MM.1S (cell line): ENCODE results near the gene TOMM20L.

Experiments used
- DNase-seq: peaks from one replicate; pipeline ENCODE4 v3.0.0-alpha.2; 2015
- H2AFZ ChIP-seq: fragments of 300-600 bp; sonication (generic); 2 replicates; pipeline ENCODE4 v1.6.0; 2016; ENCODE audit warnings: antibody characterized with exemption, low read length
- H3F3A ChIP-seq: fragments of 300-600 bp; sonication (generic); 2 replicates; pipeline ENCODE4 v1.6.1; 2016; ENCODE audit warnings: mild to moderate bottlenecking, antibody characterized with exemption, low read length, moderate library complexity, mixed read lengths; ENCODE audit not compliant: insufficient read depth
- H3K27ac ChIP-seq: fragments of 300-600 bp; sonication (generic); 2 replicates; pipeline ENCODE4 v1.5.1; 2016; ENCODE audit warnings: mild to moderate bottlenecking, low read length
- H3K27me3 ChIP-seq: fragments of 300-600 bp; sonication (generic); replicated peaks from 2 replicates; pipeline ENCODE4 v1.6.0; 2016; ENCODE audit warnings: low read length; ENCODE audit not compliant: insufficient read depth
- H3K36me3 ChIP-seq: fragments of 300-600 bp; sonication (generic); replicated peaks from 2 replicates; pipeline ENCODE4 v1.6.1; 2016; ENCODE audit warnings: mild to moderate bottlenecking, low read length, mixed read lengths; ENCODE audit not compliant: insufficient read depth
- H3K4me1 ChIP-seq: fragments of 300-600 bp; sonication (generic); 2 replicates; pipeline ENCODE4 v1.6.1; 2016; ENCODE audit warnings: low read length, mixed read lengths
- H3K4me2 ChIP-seq: fragments of 300-600 bp; sonication (generic); 2 replicates; pipeline ENCODE4 v1.6.0; 2016; ENCODE audit warnings: low read depth, low read length
- H3K4me3 ChIP-seq: fragments of 300-600 bp; sonication (generic); 2 replicates; pipeline ENCODE4 v1.5.1; 2016; ENCODE audit warnings: low read length, mixed read lengths
- H3K79me2 ChIP-seq: fragments of 300-600 bp; sonication (generic); 2 replicates; pipeline ENCODE4 v1.6.1; 2016; ENCODE audit warnings: mixed run types, low read length, mixed read lengths
- H3K9ac ChIP-seq: fragments of 300-600 bp; sonication (generic); 2 replicates; pipeline ENCODE4 v1.6.1; 2016; ENCODE audit warnings: low read length, mixed read lengths
- H3K9me2 ChIP-seq: fragments of 300-600 bp; sonication (generic); replicated peaks from 2 replicates; pipeline ENCODE4 v1.6.1; 2016; ENCODE audit warnings: mild to moderate bottlenecking, low read length, mixed read lengths; ENCODE audit not compliant: insufficient read depth
- H3K9me3 ChIP-seq: fragments of 300-600 bp; sonication (generic); replicated peaks from 2 replicates; pipeline ENCODE4 v1.6.1; 2016; ENCODE audit warnings: mild to moderate bottlenecking, low read length, mixed read lengths; ENCODE audit not compliant: insufficient read depth
- H4K20me1 ChIP-seq: fragments of 300-600 bp; sonication (generic); 2 replicates; pipeline ENCODE4 v1.6.1; 2016; ENCODE audit warnings: mild to moderate bottlenecking, low read length, moderate library complexity, mixed read lengths; ENCODE audit not compliant: insufficient read depth
- CTCF ChIP-seq: fragments of 300-600 bp; sonication (generic); IDR thresholded peaks from 2 replicates; pipeline ENCODE4 v1.5.1; 2016; ENCODE audit warnings: antibody characterized with exemption, low read length, mixed read lengths
- EZH2 ChIP-seq: fragments of 300-600 bp; sonication (generic); optimal IDR thresholded peaks from 2 replicates; pipeline ENCODE3; 2017; ENCODE audit warnings: low read depth, mild to moderate bottlenecking, antibody characterized with exemption, low read length, mixed read lengths
- EZH2phosphoT487 ChIP-seq: fragments of 300-600 bp; sonication (generic); IDR thresholded peaks from 2 replicates; pipeline ENCODE4 v1.6.1; 2018; ENCODE audit warnings: antibody characterized with exemption, low read length

Gene TOMM20L

GRCh38 chr14:58367296-58367695 lies 28.4 kb upstream of the TOMM20L start:
- Histone ChIP-seq H2AFZ (no peak overlapping the region), H3K9ac (no peak overlapping the region), H3K79me2 (no peaks in the 10 kb centered on the region), H3K4me3 (no peak overlapping the region), H3K9me3 (no peaks in the 10 kb centered on the region), H3K9me2 (no peaks in the 10 kb centered on the region), H3F3A (no peaks in the 10 kb centered on the region), H3K27me3 (no peaks in the 10 kb centered on the region), H4K20me1 (no peaks in the 10 kb centered on the region), H3K4me2 (no peak overlapping the region), H3K36me3 (no peaks in the 10 kb centered on the region; the same call in 1 of the 2 replicates), H3K4me1 (no peaks in the 10 kb centered on the region), H3K27ac (no peak overlapping the region)
- DNase-seq = no peak
- TF ChIP-seq CTCF (no peak), EZH2 (no peak), EZH2phosphoT487 (no peak)

GRCh38 chr14:58368956-58369355 lies 26.8 kb upstream of the TOMM20L start:
- no peaks in the 10 kb centered on the region for H3K27me3 ChIP-seq
- TF ChIP-seq EZH2 = no peak
- no peak for TF ChIP-seq EZH2phosphoT487
- no peak for TF ChIP-seq CTCF
- no peaks in the 10 kb centered on the region; the same call in 1 of the 2 replicates for H3K36me3 ChIP-seq
- no peak for DNase-seq
- no peaks in the 10 kb centered on the region for H3K9me3 ChIP-seq
- H3K27ac ChIP-seq = no peak overlapping the region
- no peaks in the 10 kb centered on the region for H3K79me2 ChIP-seq
- H3K4me2 ChIP-seq = no peak overlapping the region
- H3K9ac ChIP-seq = no peak overlapping the region
- H2AFZ ChIP-seq = no peak overlapping the region
- no peak overlapping the region for H3K4me3 ChIP-seq
- no peaks in the 10 kb centered on the region for H3F3A ChIP-seq
- no peaks in the 10 kb centered on the region for H3K4me1 ChIP-seq
- no peaks in the 10 kb centered on the region for H3K9me2 ChIP-seq
- H4K20me1 ChIP-seq = no peaks in the 10 kb centered on the region

GRCh38 chr14:58376791-58377190 lies 18.9 kb upstream of the TOMM20L start:
- Histone ChIP-seq H3F3A (no peaks in the 10 kb centered on the region), H3K36me3 (no peaks in the 10 kb centered on the region), H3K27me3 (no peaks in the 10 kb centered on the region), H4K20me1 (no peaks in the 10 kb centered on the region), H3K27ac (no peak overlapping the region), H2AFZ (no peak overlapping the region), H3K9me3 (no peaks in the 10 kb centered on the region), H3K79me2 (no peaks in the 10 kb centered on the region), H3K4me3 (no peak overlapping the region), H3K4me1 (no peaks in the 10 kb centered on the region), H3K9ac (no peak overlapping the region), H3K9me2 (no peaks in the 10 kb centered on the region), H3K4me2 (no peak overlapping the region)
- TF ChIP-seq EZH2phosphoT487 (no peak), CTCF (no peak), EZH2 (no peak)
- DNase-seq = no peak

DNA sequence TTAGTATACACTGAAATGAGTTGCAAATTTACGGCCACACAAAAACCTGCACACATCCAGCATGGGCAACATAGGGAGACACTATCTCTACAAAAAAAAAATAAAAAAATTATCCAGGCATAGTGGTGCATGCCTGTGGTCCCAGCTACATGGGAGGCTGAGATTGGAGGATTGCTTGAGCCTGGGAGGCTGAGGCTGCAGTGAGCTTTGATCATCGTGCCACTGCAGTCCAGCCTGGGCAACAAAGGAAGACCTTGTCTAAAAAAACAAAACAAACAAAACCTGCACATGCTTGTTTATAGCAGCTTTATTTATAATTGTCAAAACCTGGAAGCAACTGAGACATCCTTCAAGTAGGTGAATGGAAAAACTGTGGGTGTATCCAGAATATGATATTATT lies 4.9 kb upstream of the TOMM20L start:
- H3F3A ChIP-seq = no peaks in the 10 kb centered on the region
- no peaks in the 10 kb centered on the region for H3K27me3 ChIP-seq
- H3K4me3 ChIP-seq = no peak overlapping the region
- no peak overlapping the region for H3K9ac ChIP-seq
- H3K36me3 ChIP-seq = no peaks in the 10 kb centered on the region
- no peaks in the 10 kb centered on the region for H3K9me3 ChIP-seq
- no peak overlapping the region for H2AFZ ChIP-seq
- H3K4me1 ChIP-seq = no peaks in the 10 kb centered on the region
- H3K27ac ChIP-seq = no peak overlapping the region
- no peak overlapping the region for H3K4me2 ChIP-seq
- DNase-seq = no peak
- no peaks in the 10 kb centered on the region for H4K20me1 ChIP-seq
- no peaks in the 10 kb centered on the region for H3K79me2 ChIP-seq
- no peak for TF ChIP-seq EZH2
- no peak for TF ChIP-seq EZH2phosphoT487
- TF ChIP-seq CTCF = no peak
- H3K9me2 ChIP-seq = no peaks in the 10 kb centered on the region
